Cardiac muscle cell (in vitro differentiated cells and primary cell): ENCODE results near the gene ADAD2. TPM values are rescaled to one million over a fixed set of nuclear protein-coding genes. Genes with fewer than 3 reads are reported as not detected.
"Not testable (repeated sequence)": the region's sequence is repeated elsewhere in the genome, so short reads cannot be mapped to it uniquely, and the experiment has no call there.

Experiments
- DNase-seq, 2 donors: peaks; one replicate each; pipeline versions ENCODE4 v3.0.0 to v3.0.0-alpha.2; 2010 to 2017; ENCODE audit warnings: low read depth in 1 of 2, low spot score in 1 of 2
- H3K27ac ChIP-seq: fragments of 200-600 bp; sonication (generic); 2 replicates; pipeline ENCODE4 v1.5.1; 2016
- H3K27me3 ChIP-seq: fragments of 200-600 bp; sonication (generic); 2 replicates; pipeline ENCODE4 v1.6.0; 2016; ENCODE audit warnings: control low read depth
- H3K36me3 ChIP-seq: fragments of 200-600 bp; sonication (generic); 2 replicates; pipeline ENCODE4 v1.5.1; 2016; ENCODE audit warnings: control low read depth
- H3K4me1 ChIP-seq: fragments of 200-600 bp; sonication (generic); 2 replicates; pipeline ENCODE4 v1.8.1; 2017; ENCODE audit warnings: low read depth, mild to moderate bottlenecking, mixed run types
- H3K4me3 ChIP-seq: fragments of 200-600 bp; sonication (generic); 2 replicates; pipeline ENCODE4 v1.5.1; 2016; ENCODE audit warnings: mild to moderate bottlenecking
- H3K9me3 ChIP-seq: fragments of 200-600 bp; sonication (generic); 2 replicates; pipeline ENCODE4 v1.5.1; 2017; ENCODE audit warnings: low read depth, mild to moderate bottlenecking, control low read depth
- polyA plus RNA-seq: library from polyadenylated mRNA; unstranded; fragments of >200 nt; fragmentation: Nextera tagmentation; extraction: Ambion mirVana; gene quantifications from 2 replicates; pipeline ENCODE4 v1.2.1, GENCODE V29; 2016
- total RNA-seq: library from RNA; depleted of rRNA; stranded (reverse); fragments of >200 nt; gene quantifications from 2 replicates; pipeline ENCODE4 v1.2.3, GENCODE V29; 2016
- TF ChIP-seq, protein P1 (sequence below): IDR thresholded peaks from 2 replicates; pipeline ENCODE4 v1.5.1; 2012; ENCODE audit warnings: low read depth, mild to moderate bottlenecking, low read length

Gene ADAD2
- total and polyA plus RNA-seq, 2 experiments from 2014 or later = not detected

DNA sequence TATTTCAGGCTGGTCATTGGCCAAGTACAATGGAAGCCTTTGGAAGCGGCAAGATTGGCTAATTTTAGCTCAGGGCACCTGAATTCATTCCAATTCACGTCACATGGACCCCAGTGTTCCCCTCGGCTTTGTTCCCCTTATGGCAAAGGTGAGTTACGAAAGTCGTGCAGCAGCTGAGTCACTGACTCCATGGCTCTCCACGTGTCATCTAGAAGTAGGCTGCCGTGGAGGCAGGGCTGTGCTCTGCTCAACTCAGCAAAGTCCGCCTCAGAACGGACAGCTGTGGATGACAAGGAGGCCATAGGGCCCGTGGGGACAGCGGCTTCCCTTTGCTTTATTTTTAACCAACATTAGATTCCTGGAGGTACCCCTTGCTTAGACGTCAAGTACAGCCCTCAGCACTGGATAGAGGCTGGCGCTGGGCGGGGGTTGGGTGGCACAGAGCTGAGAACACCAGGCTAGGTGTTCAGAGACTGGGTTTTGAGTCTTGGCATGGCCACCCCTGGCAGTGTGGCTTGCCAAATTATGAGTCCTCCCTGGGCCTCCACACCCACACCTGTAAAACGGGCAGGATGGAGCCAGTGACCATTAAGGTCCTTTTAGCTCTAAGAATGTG, 23.6 kb downstream of the ADAD2 start:
- Histone ChIP-seq H3K4me1 (peaks cover 6% of the 10 kb centered on the region), H3K36me3 (no peaks in the 10 kb centered on the region), H3K4me3 (no peak overlapping the region), H3K27me3 (no peaks in the 10 kb centered on the region), H3K27ac (no peak overlapping the region), H3K9me3 (no peaks in the 10 kb centered on the region)
- DNase-seq = peak in 1 of 2 donors; percentile 15
- TF ChIP-seq, protein P1, sequence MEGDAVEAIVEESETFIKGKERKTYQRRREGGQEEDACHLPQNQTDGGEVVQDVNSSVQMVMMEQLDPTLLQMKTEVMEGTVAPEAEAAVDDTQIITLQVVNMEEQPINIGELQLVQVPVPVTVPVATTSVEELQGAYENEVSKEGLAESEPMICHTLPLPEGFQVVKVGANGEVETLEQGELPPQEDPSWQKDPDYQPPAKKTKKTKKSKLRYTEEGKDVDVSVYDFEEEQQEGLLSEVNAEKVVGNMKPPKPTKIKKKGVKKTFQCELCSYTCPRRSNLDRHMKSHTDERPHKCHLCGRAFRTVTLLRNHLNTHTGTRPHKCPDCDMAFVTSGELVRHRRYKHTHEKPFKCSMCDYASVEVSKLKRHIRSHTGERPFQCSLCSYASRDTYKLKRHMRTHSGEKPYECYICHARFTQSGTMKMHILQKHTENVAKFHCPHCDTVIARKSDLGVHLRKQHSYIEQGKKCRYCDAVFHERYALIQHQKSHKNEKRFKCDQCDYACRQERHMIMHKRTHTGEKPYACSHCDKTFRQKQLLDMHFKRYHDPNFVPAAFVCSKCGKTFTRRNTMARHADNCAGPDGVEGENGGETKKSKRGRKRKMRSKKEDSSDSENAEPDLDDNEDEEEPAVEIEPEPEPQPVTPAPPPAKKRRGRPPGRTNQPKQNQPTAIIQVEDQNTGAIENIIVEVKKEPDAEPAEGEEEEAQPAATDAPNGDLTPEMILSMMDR = no peak

DNA sequence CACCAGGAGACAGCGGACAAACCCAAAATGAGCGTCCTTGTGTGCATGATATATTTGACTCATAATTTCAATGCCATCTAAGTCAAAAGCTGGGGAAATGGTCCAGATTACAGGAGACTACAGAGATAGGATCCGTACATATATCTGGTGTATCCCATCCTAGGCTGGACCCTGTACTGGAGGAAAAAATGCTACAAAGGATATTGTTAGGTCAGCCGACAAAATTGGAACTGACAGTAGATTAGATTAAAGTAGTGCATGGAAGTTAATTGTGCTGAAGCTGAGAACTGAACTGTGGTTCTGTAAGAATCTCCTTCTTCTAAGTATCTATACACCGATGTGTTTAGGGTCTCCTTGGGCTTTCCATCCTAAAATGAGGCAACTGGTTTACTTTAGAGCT, 24.6 kb downstream of the ADAD2 start:
- Histone ChIP-seq H3K9me3 (no peaks in the 10 kb centered on the region), H3K36me3 (no peaks in the 10 kb centered on the region), H3K4me3 (no peak overlapping the region), H3K27ac (no peak overlapping the region), H3K27me3 (no peaks in the 10 kb centered on the region), H3K4me1 (peaks cover 6% of the 10 kb centered on the region)
- no peak for DNase-seq
- TF ChIP-seq, protein P1 = no peak

DNA sequence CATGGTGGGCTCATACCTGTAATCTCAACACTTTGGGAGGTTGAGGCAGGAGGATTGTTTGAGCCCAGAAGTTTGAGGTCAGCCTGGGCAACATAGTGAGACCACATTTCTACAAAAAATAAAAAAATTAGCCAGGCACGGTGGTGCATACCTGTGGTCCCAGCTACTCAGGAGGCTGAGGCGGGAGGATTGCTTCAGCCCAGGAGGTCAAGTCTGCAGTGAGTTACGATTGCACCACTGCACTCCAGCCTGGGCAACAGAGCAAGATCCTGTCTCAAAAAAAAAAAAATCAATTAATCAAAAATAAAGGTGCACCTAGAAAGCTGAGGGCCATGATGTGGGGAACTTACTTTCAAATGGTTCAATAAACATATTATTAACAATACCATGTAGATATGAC, 25.2 kb downstream of the ADAD2 start:
- H3K27ac ChIP-seq, H3K9me3 ChIP-seq, H3K4me1 ChIP-seq, DNase-seq, H3K4me3 ChIP-seq, H3K36me3 ChIP-seq, H3K27me3 ChIP-seq: not testable (repeated sequence)

DNA sequence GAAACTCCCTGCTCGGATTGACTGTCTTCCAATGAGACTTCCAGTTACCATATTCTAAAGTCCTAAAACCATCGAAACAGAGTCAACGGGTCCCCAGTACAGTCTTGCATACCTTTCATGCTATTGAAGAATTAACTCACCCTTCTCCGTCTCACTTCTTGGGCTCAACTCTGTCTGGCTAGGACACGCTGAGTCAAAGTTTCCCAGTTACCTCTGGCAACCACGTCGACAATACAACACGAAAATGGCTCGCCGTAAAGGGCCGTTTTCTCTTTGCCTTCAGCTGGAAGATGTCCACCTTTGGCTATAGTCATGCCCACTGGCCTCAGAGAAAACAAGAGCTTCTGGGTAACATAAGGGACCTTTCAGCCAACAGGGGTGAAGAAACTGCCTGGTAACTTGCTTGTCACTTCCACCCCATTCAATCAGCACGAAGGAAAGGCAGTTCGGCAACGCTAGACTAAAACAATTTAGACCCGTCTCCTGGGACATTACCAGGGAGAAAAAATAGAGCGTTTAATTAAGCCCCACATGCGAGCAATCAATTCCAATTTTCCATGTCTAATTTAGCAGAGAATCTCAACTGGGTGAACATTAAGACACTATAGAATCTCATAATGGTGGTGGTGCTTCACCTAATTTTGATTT, 27.3 kb downstream of the ADAD2 start:
- Histone ChIP-seq H3K4me1 (peaks cover 6% of the 10 kb centered on the region), H3K27ac (no peak overlapping the region), H3K27me3 (no peaks in the 10 kb centered on the region), H3K9me3 (no peaks in the 10 kb centered on the region), H3K36me3 (no peaks in the 10 kb centered on the region), H3K4me3 (no peak overlapping the region)
- DNase-seq = no peak
- TF ChIP-seq, protein P1 = no peak

DNA sequence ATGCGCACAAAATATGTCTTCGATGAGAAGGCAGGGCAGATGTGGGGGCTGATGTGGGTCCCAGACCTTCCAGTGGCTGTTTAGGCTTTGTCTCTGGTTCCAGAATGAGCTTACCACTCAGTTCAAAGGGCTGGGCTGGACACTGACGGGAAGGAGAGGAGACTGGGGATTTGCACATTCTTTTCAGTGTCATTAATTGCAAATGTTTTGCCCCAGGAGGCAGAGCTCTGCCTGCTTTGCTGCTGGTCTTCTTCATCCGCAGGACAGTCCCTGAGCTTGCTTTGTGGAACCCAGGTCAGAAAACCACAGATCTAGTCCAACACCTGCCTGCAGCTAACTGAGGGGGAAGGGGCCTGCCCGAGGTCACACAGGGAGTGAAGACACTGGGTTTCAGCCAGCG, 28.0 kb downstream of the ADAD2 start:
- H3K4me3 ChIP-seq = no peak overlapping the region
- no peaks in the 10 kb centered on the region for H3K9me3 ChIP-seq
- H3K36me3 ChIP-seq = no peaks in the 10 kb centered on the region
- TF ChIP-seq, protein P1 = no peak
- H3K4me1 ChIP-seq = peaks cover 6% of the 10 kb centered on the region
- no peaks in the 10 kb centered on the region for H3K27me3 ChIP-seq
- no peak for DNase-seq
- no peak overlapping the region for H3K27ac ChIP-seq

DNA sequence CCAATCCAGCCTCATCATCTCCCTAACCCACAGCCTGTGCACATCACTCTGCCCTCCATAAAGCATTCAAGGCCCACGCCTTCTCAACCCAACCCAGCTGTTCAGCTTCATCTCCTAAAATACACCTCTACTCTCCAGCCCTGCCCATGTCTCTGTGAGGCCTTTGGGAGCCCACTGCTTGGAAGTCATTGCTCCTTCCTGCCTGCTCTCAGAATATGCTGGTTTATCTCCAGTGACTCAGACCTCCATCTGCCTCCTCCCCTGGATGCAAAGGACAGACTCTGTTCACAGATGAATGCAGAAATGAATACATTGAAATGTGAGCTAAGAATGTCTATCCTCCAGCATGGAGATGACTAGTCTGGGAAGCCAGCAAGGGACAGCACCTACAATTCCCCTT, 29.9 kb downstream of the ADAD2 start:
- peak in 1 of 2 donors; percentile 71 for DNase-seq
- H3K27ac ChIP-seq = no peak overlapping the region
- TF ChIP-seq, protein P1 = no peak

More for the DNA sequence above, 29.9 kb downstream of the ADAD2 start:
- no peaks in the 10 kb centered on the region for H3K4me1 ChIP-seq
- H3K27me3 ChIP-seq = no peaks in the 10 kb centered on the region
- H3K9me3 ChIP-seq = no peaks in the 10 kb centered on the region
- H3K4me3 ChIP-seq = no peak overlapping the region
- no peaks in the 10 kb centered on the region for H3K36me3 ChIP-seq
